Type B pancreatic cell (in vitro differentiated cells): Measurements from ENCODE around the gene MRC2. TPM values are rescaled to one million over a fixed set of nuclear protein-coding genes. Genes with fewer than 3 reads are reported as not detected.

ENCODE experiments used
- DNase-seq: peaks from one replicate; pipeline ENCODE4 v3.0.0; 2021; ENCODE audit warnings: mixed read lengths; ENCODE audit not compliant: unreplicated experiment; ENCODE audit errors: extremely low spot score
- H3K27ac Mint-ChIP-seq: 2 replicates; pipeline ENCODE4 v1.8.0; 2021; ENCODE audit warnings: mild to moderate bottlenecking, mixed read lengths
- H3K27me3 Mint-ChIP-seq: 2 replicates; pipeline ENCODE4 v1.8.0; 2021; ENCODE audit warnings: mixed read lengths
- H3K36me3 Mint-ChIP-seq: 2 replicates; pipeline ENCODE4 v1.8.0; 2021; ENCODE audit warnings: mixed read lengths
- H3K4me1 Mint-ChIP-seq: one replicate; pipeline ENCODE4 v1.8.0; 2021; ENCODE audit warnings: mixed read lengths; ENCODE audit not compliant: unreplicated experiment
- H3K4me3 Mint-ChIP-seq: 2 replicates; pipeline ENCODE4 v1.8.0; 2021; ENCODE audit warnings: mild to moderate bottlenecking, mixed read lengths
- H3K9me3 Mint-ChIP-seq: 2 replicates; pipeline ENCODE4 v1.8.0; 2021; ENCODE audit warnings: mixed read lengths
- CTCF ChIP-seq: fragments of 200-600 bp; sonication (generic); conservative IDR thresholded peaks from 2 replicates; pipeline ENCODE4 v1.5.0; 2021; ENCODE audit warnings: antibody characterized with exemption, mild to moderate bottlenecking
- total RNA-seq: library from RNA; stranded (reverse); gene quantifications from 2 replicates; pipeline ENCODE4 v1.2.1, GENCODE V29; 2021; ENCODE audit warnings: low replicate concordance

Gene MRC2
- total RNA-seq, 1 donor from 2014 or later: 52.7 TPM

- H3K36me3 Mint-ChIP-seq: no peaks in the 10 kb centered on the region
- no peak for DNase-seq
- no peaks in the 10 kb centered on the region for H3K9me3 Mint-ChIP-seq
- no peaks in the 10 kb centered on the region for H3K27me3 Mint-ChIP-seq
- H3K27ac Mint-ChIP-seq: no peak overlapping the region
- H3K4me3 Mint-ChIP-seq: no peak overlapping the region
- no peak for TF ChIP-seq CTCF
- peaks cover 24% of the 10 kb centered on the region for H3K4me1 Mint-ChIP-seq
Observed at GRCh38 chr17:62644487-62645173, 17.2 kb downstream of the MRC2 start.

DNA sequence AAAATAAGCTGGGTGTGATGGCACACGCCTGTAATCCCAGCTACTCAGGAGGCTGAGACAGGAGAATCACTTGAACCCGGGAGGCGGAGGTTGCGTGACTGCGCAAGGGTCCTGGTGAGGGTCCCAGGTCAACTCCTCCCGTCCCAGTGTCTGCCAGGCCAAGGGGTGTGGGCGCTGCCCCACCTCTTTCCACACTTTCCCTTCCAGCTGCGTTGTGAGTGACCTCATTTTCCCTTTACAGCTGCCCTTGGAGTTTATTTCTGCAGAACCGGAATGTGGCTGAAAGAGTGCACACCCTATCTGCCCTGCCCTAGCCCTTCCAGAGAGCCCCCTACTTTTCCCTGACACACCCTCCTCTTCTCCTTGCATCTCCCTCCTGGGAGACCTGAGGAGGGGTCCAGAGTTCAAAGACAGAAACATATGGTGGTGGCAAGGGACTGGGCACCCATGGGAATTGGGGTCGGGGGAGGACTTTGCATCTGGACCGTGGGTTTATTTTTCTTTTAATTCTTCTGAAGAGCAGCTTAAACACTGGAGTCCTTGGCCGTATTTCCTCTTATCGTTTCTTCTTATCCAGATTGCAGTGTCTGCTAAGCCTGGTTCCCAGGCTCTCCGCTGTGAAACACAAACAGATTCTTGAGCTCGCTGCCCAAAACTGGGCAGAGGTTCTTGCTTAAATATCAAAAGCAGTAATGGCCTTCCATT is 20.9 kb downstream of the MRC2 start:
- Mint-ChIP-seq H3K27me3 (peaks cover 6% of the 10 kb centered on the region), H3K9me3 (no peaks in the 10 kb centered on the region), H3K4me3 (no peak overlapping the region), H3K36me3 (no peaks in the 10 kb centered on the region), H3K27ac (no peak overlapping the region), H3K4me1 (peaks cover 28% of the 10 kb centered on the region)
- no peak for DNase-seq
- TF ChIP-seq CTCF: no peak

DNA sequence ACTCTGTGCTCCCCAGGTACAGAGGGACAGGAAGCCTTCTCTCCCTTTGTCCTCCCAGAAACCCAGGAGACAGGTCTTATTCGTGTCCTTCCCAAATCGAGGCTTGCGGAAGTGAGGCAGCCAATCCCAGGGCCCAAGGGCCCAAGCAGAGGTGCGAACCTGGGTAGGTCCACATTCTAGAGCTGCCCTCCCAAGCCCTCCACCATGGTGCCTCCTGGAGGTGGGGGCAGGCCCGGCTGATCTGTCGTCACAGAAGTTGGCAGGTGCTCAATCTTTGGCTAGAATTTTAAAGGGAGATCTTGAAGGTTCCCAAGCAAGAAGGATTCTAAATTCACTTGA is 21.5 kb downstream of the MRC2 start:
- no peak overlapping the region for H3K27ac Mint-ChIP-seq

GRCh38 chr17:62649570-62649969 is 22.1 kb downstream of the MRC2 start:
- no peaks in the 10 kb centered on the region for H3K36me3 Mint-ChIP-seq
- H3K9me3 Mint-ChIP-seq: no peaks in the 10 kb centered on the region
- no peak overlapping the region for H3K4me3 Mint-ChIP-seq
- H3K4me1 Mint-ChIP-seq: peaks cover 35% of the 10 kb centered on the region
- TF ChIP-seq CTCF: no peak
- DNase-seq: no peak
- peaks cover 6% of the 10 kb centered on the region for H3K27me3 Mint-ChIP-seq
- H3K27ac Mint-ChIP-seq: no peak overlapping the region

More for the DNA sequence above, 21.5 kb downstream of the MRC2 start:
- no peak overlapping the region for H3K4me3 Mint-ChIP-seq
- H3K27me3 Mint-ChIP-seq: peaks cover 6% of the 10 kb centered on the region
- DNase-seq: no peak
- no peak for TF ChIP-seq CTCF
- H3K4me1 Mint-ChIP-seq: peaks cover 32% of the 10 kb centered on the region
- H3K36me3 Mint-ChIP-seq: no peaks in the 10 kb centered on the region
- no peaks in the 10 kb centered on the region for H3K9me3 Mint-ChIP-seq

GRCh38 chr17:62650587-62650986 is 23.1 kb downstream of the MRC2 start:
- no peak overlapping the region for H3K27ac Mint-ChIP-seq
- no peak overlapping the region for H3K4me3 Mint-ChIP-seq
- TF ChIP-seq CTCF: no peak
- H3K4me1 Mint-ChIP-seq: peaks cover 32% of the 10 kb centered on the region
- H3K9me3 Mint-ChIP-seq: no peaks in the 10 kb centered on the region
- no peaks in the 10 kb centered on the region for H3K36me3 Mint-ChIP-seq
- no peak for DNase-seq
- H3K27me3 Mint-ChIP-seq: peaks cover 6% of the 10 kb centered on the region
